PC-9 (cell line): ENCODE data around the gene GRAMD2B. TPM values are rescaled to one million over a fixed set of nuclear protein-coding genes. Genes with fewer than 3 reads are reported as not detected.
"Not testable (repeated sequence)": the region's sequence is repeated elsewhere in the genome, so short reads cannot be mapped to it uniquely, and the experiment has no call there.

ENCODE experiments used
- BruUV-seq: library from RNA; stranded (reverse); fragments of 400-500 nt; replicated peaks from 2 replicates; lab custom pipeline; 2021; lab: Mats Ljungman, UMichigan
- CTCF ChIA-PET: fragments of 300-600 bp; sonication (Branson Sonifier 250); formaldehyde crosslinking; loops from one replicate; lab custom pipeline; 2022; ENCODE audit warnings: antibody characterized with exemption; lab: Charles Lee
- POLR2A ChIA-PET: fragments of 300-600 bp; sonication (Branson Sonifier 250); formaldehyde crosslinking; loops from one replicate; lab custom pipeline; 2022; ENCODE audit warnings: antibody characterized with exemption; ENCODE audit not compliant: unreplicated experiment; lab: Charles Lee
- DNase-seq, 2 experiments: peaks; one replicate each; pipeline versions ENCODE4 v3.0.0 to v3.0.0-alpha.2; 2015 to 2022; ENCODE audit warnings: mixed read lengths in 1 of 2
- H2AFZ ChIP-seq: fragments of 200-600 bp; sonication (generic); 2 replicates; pipeline ENCODE4 v1.8.1; 2017; ENCODE audit warnings: antibody characterized with exemption
- H3F3A ChIP-seq: fragments of 200-600 bp; sonication (generic); 2 replicates; pipeline ENCODE4 v1.8.1; 2017; ENCODE audit warnings: antibody characterized with exemption, mild to moderate bottlenecking, low read depth; ENCODE audit not compliant: insufficient read depth
- H3K27ac ChIP-seq: fragments of 200-600 bp; sonication (generic); 2 replicates; pipeline ENCODE4 v1.6.1; 2016; ENCODE audit warnings: mixed run types
- H3K27me3 ChIP-seq: fragments of 200-600 bp; sonication (generic); 2 replicates; pipeline ENCODE4 v1.6.1; 2016; ENCODE audit warnings: low read depth, mixed run types; ENCODE audit not compliant: insufficient read depth
- H3K36me3 ChIP-seq: fragments of 200-600 bp; sonication (generic); 2 replicates; pipeline ENCODE4 v1.6.1; 2016; ENCODE audit warnings: low read depth, mixed run types
- H3K4me1 ChIP-seq: fragments of 200-600 bp; sonication (generic); replicated peaks from 2 replicates; pipeline ENCODE4 v1.6.1; 2016; ENCODE audit warnings: mixed run types; ENCODE audit not compliant: insufficient read depth
- H3K4me2 ChIP-seq: fragments of 200-600 bp; sonication (generic); 2 replicates; pipeline ENCODE4 v1.6.1; 2017; ENCODE audit warnings: mixed run types
- H3K4me3 ChIP-seq: fragments of 200-600 bp; sonication (generic); 2 replicates; pipeline ENCODE4 v1.6.1; 2016; ENCODE audit warnings: mixed run types
- H3K79me2 ChIP-seq: fragments of 200-600 bp; sonication (generic); 2 replicates; pipeline ENCODE4 v1.6.1; 2017; ENCODE audit warnings: low read depth, mixed run types
- H3K9me2 ChIP-seq: fragments of 200-600 bp; sonication (generic); 2 replicates; pipeline ENCODE4 v1.8.1; 2017; ENCODE audit warnings: mild to moderate bottlenecking; ENCODE audit not compliant: insufficient read depth
- H3K9me3 ChIP-seq: fragments of 200-600 bp; sonication (generic); 2 replicates; pipeline ENCODE4 v1.8.1; 2016; ENCODE audit warnings: low read depth; ENCODE audit not compliant: insufficient read depth
- H4K20me1 ChIP-seq: fragments of 200-600 bp; sonication (generic); 2 replicates; pipeline ENCODE4 v1.8.1; 2017; ENCODE audit not compliant: insufficient read depth
- EZH2 ChIP-seq: fragments of 200-600 bp; sonication (generic); IDR thresholded peaks from 2 replicates; pipeline ENCODE4 v1.8.0; 2017; ENCODE audit warnings: antibody characterized with exemption, low read depth
- intact Hi-C: fragments of 100-400 bp; cut with micrococcal nuclease; formaldehyde crosslinking; loops from one replicate; pipeline ENCODE4 v1.10.0; 2022; ENCODE audit not compliant: unreplicated experiment
- total RNA-seq: library from RNA; stranded (reverse); gene quantifications from 2 replicates; pipeline ENCODE4 v1.2.3, GENCODE V29; 2021
- TF ChIP-seq, protein P1 (sequence below): fragments of 200-600 bp; sonication (generic); conservative IDR thresholded peaks from 2 replicates; pipeline ENCODE4 v1.6.1; 2017; ENCODE audit warnings: mixed run types, antibody characterized with exemption, mild to moderate bottlenecking, moderate library complexity

The GRAMD2B gene
- total RNA-seq, 1 experiment from 2014 or later, result 10.0 TPM

- CTCF ChIA-PET, result interaction anchor here (1.0 kb wide), 1 partner anchor 16 kb away, joined by 6 read pairs; no protein-coding TSS in a partner anchor
- H3K36me3 ChIP-seq, result no peaks in the 10 kb centered on the region
- no peaks in the 10 kb centered on the region for H4K20me1 ChIP-seq
- H3K79me2 ChIP-seq, result no peaks in the 10 kb centered on the region
- H2AFZ ChIP-seq, result no peak overlapping the region
- H3K27me3 ChIP-seq, result no peaks in the 10 kb centered on the region
- DNase-seq, result peak in 1 of 2 experiments; percentile 69
- H3K27ac ChIP-seq, result peak overlapping the region; percentile 14; the same call in 1 of the 2 replicates
- H3K9me2 ChIP-seq, result no peaks in the 10 kb centered on the region
- H3K4me3 ChIP-seq, result no peak overlapping the region
- H3K9me3 ChIP-seq, result no peaks in the 10 kb centered on the region
- POLR2A ChIA-PET, result interaction anchor here (0.5 kb wide), 1 partner anchor 167 kb away, joined by 3 read pairs; no protein-coding TSS in a partner anchor
- H3K4me1 ChIP-seq, result peaks cover 18% of the 10 kb centered on the region; the same call in 1 of the 2 replicates
- no peak overlapping the region for H3K4me2 ChIP-seq
- no peak for TF ChIP-seq EZH2
- TF ChIP-seq, protein P1, sequence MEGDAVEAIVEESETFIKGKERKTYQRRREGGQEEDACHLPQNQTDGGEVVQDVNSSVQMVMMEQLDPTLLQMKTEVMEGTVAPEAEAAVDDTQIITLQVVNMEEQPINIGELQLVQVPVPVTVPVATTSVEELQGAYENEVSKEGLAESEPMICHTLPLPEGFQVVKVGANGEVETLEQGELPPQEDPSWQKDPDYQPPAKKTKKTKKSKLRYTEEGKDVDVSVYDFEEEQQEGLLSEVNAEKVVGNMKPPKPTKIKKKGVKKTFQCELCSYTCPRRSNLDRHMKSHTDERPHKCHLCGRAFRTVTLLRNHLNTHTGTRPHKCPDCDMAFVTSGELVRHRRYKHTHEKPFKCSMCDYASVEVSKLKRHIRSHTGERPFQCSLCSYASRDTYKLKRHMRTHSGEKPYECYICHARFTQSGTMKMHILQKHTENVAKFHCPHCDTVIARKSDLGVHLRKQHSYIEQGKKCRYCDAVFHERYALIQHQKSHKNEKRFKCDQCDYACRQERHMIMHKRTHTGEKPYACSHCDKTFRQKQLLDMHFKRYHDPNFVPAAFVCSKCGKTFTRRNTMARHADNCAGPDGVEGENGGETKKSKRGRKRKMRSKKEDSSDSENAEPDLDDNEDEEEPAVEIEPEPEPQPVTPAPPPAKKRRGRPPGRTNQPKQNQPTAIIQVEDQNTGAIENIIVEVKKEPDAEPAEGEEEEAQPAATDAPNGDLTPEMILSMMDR, result no peak
- BruUV-seq, result no TSS peak
- H3F3A ChIP-seq, result peaks cover 10% of the 10 kb centered on the region; the same call in 1 of the 2 replicates
- intact Hi-C loops, result no loop called here
Measured at GRCh38 chr5:126516852-126517251, 93.6 kb downstream of the GRAMD2B start.

DNA sequence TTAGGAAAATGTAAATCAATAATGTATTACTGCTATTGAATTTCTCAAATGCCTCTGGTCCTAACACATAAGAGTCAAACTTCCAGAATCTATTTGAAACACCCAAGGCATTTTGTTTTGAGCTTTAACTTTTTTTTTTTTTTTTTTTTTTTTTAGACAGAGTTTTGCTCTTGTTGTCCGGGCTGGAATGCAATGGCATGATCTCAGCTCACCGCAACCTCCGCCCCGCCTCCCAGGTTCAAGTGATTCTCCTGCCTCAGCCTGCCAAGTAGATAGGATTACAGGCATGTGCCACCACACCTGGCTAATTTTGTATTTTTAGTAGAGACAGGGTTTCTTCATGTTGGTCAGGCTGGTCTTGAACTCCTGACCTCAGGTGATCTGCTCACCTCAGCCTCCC is 96.0 kb downstream of the GRAMD2B start:
- intact Hi-C loops, H2AFZ ChIP-seq, H4K20me1 ChIP-seq, POLR2A ChIA-PET, H3K27ac ChIP-seq, H3K36me3 ChIP-seq, H3K27me3 ChIP-seq, H3K79me2 ChIP-seq, BruUV-seq, H3K9me2 ChIP-seq, H3K4me2 ChIP-seq, H3K4me3 ChIP-seq, CTCF ChIA-PET, H3K9me3 ChIP-seq: not testable (repeated sequence)
- DNase-seq, result peak in 1 of 2 experiments; percentile 32
- Histone ChIP-seq H3F3A (peaks cover 10% of the 10 kb centered on the region; the same call in 1 of the 2 replicates), H3K4me1 (peaks cover 18% of the 10 kb centered on the region; the same call in 1 of the 2 replicates)

DNA sequence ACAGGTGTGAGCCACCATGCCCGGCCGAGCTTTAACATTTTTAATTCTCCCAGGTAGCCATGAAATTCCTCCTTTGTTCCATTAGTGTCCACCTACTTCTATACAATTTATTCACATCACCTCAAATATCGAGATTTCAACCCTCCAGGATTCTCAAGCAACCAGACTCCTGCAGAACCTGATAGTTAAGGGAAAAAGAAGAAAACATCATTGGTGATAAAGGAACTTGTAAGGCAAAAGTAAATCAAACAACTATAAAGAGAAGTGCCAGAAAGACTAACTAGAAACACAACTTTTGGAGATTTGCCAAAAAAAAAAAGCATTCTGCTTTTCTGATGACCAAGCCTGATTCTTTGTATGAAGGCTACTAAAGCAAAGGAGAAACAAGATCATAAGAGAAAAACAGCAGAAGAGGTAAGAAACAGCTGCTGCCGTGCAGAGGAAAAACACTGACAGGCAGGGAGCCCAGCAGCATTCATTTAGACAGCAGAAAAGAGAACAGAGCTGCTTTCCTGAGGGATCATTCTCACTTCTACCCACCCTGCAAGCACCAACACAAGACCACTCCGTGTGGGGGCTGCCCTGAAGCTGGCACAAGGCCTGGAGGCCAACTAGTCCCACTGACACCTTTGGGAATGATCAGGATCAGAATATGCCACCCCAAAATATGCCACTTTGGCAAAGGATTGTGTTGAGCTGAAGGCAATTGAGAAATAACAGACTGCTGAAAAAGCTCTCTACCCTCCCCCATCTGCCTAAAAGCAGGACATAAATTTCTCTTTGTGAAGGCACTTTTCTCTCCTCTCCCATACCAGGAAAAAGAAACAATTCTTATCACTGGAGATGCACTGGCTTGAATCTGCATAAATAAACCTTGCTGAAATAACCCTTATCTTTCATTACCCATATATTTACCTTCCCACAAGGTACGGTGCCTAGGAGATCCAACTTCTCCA is 96.7 kb downstream of the GRAMD2B start:
- no peaks in the 10 kb centered on the region for H3K9me2 ChIP-seq
- no peak overlapping the region for H2AFZ ChIP-seq
- no peaks in the 10 kb centered on the region for H3K36me3 ChIP-seq
- intact Hi-C loops, result no loop called here
- TF ChIP-seq EZH2, result no peak
- TF ChIP-seq, protein P1, result no peak
- no peaks in the 10 kb centered on the region for H3K79me2 ChIP-seq
- no TSS peak for BruUV-seq
- no peak for DNase-seq
- no peaks in the 10 kb centered on the region for H4K20me1 ChIP-seq
- CTCF ChIA-PET, result interaction anchor here (0.7 kb wide), 1 partner anchor 76 kb away, joined by 3 read pairs; no protein-coding TSS in a partner anchor
- H3K4me1 ChIP-seq, result peaks cover 18% of the 10 kb centered on the region; the same call in 1 of the 2 replicates
- no peaks in the 10 kb centered on the region for H3K9me3 ChIP-seq
- H3K4me2 ChIP-seq, result no peak overlapping the region
- H3K4me3 ChIP-seq, result no peak overlapping the region
- H3K27ac ChIP-seq, result no peak overlapping the region
- POLR2A ChIA-PET, result no interaction called here
- H3K27me3 ChIP-seq, result no peaks in the 10 kb centered on the region
- peaks cover 10% of the 10 kb centered on the region; the same call in 1 of the 2 replicates for H3F3A ChIP-seq
